ENCODE results near the gene KMT2C.

DNA sequence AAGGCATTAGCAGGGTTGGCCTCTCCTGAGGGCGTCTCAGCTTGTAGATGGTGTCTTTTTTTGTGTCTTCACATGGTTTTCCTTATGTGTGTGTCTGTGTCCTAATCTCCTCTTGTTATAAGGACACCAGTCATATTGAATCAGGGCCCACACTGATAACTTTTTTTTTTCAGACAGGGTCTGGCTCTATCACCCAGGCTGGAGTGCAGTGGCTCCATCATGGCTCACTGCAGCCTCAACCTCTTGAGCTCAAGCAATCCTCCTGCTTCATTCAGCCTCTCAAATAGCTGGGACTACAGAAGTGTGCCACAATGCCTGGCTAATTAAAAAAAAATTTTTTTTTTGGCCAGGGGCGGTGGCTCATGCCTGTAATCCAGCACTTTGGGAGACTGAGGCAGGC lies 41.3 kb upstream of the KMT2C start:
- TF ChIP-seq EP300 (conservative IDR thresholded peaks at IDR 0.05; ENCODE audit: poor library complexity, severe bottlenecking), result no peak
- TF ChIP-seq, protein P1, sequence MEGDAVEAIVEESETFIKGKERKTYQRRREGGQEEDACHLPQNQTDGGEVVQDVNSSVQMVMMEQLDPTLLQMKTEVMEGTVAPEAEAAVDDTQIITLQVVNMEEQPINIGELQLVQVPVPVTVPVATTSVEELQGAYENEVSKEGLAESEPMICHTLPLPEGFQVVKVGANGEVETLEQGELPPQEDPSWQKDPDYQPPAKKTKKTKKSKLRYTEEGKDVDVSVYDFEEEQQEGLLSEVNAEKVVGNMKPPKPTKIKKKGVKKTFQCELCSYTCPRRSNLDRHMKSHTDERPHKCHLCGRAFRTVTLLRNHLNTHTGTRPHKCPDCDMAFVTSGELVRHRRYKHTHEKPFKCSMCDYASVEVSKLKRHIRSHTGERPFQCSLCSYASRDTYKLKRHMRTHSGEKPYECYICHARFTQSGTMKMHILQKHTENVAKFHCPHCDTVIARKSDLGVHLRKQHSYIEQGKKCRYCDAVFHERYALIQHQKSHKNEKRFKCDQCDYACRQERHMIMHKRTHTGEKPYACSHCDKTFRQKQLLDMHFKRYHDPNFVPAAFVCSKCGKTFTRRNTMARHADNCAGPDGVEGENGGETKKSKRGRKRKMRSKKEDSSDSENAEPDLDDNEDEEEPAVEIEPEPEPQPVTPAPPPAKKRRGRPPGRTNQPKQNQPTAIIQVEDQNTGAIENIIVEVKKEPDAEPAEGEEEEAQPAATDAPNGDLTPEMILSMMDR (IDR thresholded peaks at IDR 0.05; ENCODE audit: poor library complexity, severe bottlenecking), result no peak
- no peak for TF ChIP-seq EZH2 (IDR thresholded peaks at IDR 0.05; ENCODE audit: borderline replicate concordance, insufficient read depth, low read length, poor library complexity, severe bottlenecking)
- no peak for TF ChIP-seq POLR2AphosphoS5 (IDR thresholded peaks at IDR 0.05)
- TF ChIP-seq RAD21 (conservative IDR thresholded peaks at IDR 0.05), result no peak
- no peak for TF ChIP-seq MXI1 (conservative IDR thresholded peaks at IDR 0.05; ENCODE audit: poor library complexity, severe bottlenecking)
